NCI-H748 (cell line): ENCODE measurements around the gene MED27.

Source experiments
- DNase-seq: peaks from one replicate; lab custom pipeline; 2025; ENCODE audit not compliant: unreplicated experiment; lab: John Stamatoyannopoulos, UW

MED27 gene

DNA sequence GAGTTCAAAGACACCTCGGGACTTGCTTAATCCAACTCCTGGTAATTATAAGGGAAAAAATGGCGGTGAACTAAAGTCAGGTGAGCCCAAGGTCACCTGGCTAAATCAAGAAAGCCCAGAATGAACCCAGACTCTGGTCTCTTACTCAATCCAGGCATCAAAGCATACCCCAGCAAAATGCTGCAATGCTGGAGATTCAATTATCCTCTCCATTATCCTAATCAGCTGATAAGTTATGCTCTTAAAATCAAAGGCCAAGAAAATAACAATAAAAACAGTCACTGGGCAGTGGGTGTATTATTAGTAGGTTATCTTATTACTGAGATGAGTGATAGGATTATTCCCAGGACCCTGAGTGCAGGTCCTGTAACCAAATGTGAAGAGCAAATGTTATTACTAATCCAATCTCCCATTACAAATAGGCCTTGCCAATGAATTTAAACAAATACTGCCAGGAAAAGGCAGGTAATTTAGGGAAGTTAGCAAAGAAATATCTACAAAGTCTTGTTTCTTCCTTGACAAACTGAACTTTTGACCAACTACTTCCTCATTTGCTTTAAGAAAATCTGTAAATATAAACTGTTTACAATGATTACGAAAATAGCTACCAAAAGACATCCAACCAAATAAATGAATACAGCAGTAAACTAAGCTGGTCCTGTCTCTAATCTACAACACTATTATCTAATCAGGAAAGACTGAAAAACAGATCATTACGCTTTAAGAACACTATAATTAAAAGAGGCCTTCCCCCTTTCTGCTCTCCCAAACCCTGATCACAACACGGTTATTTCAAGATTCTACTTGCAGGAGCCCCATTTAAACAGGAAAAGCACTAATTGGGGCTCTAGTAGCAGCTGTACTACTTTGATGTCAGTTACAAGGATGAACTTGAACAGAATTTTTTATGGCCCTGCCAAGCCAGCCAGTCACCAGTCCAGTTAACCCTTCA, 103.2 kb downstream of the MED27 start:
- no peak for DNase-seq

DNA sequence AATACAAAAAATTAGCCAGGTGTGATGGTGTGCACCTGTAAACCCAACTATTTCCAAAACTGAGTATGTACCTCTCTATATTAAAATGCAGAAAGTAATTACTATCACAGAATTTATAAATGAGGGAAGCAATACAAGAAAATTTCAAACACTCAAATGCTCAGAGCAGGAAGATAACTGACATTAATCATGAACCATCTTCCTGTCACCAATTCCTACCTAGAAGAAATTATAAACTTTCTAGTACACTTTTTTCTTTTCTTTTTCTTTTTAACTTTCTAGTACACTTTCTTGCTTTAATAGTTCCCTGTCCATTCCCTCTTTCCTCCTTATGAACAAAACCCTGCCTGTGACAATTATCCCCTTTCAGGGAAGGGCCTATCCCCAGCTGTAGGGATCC, 106.8 kb downstream of the MED27 start:
- no peak for DNase-seq

DNA sequence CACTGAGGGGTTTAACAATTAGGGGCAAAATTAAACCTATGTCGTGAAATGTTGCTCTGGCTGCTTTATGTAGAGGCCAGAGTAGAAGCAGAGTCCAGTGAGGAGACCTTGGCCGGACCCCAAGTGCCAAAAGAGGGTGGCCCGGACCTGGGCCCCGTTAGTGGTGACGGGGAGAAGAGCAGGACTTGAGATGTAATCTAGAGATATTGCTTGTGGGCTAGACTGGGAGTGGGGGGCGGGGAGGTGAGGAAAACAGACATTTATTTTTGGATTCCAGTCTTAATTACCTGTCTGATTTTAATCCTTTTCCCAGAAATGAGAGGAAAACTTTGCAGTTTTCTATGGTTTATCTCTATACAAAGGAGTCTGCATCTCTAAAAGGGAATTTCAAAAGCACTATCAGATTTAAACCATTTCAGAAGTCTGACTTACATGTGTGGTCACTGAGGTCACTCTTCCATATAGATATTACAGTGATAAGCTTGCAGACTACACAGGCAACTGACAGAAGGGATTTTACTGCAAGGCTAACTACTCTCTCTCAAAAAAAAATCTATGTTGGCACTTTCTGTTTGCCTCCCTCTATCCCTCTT, 108.1 kb downstream of the MED27 start:
- no peak for DNase-seq

DNA sequence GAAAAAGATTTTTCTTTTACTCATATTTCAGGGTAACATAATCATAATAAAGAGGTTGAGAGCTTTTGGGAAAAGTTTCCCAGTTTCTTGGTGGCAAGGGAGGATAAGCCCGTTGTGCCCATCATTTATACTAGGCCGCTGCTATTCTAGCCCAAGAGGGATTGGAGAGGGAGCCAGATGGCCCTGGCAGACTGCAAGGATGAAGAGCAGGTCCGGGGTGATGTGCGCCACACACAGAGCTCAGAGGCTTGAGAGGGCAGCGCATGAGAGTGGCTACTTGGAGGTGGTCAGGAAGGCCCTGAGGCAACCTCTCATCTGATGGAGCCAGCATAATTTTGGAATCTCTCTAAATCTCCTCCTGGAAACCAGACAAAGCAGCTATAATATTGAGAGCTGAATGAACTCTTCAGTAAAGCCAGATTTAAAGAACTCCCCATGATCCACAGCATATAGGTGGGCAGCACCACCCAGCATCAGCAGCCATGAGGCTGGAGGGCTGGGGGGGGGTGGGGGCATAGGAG, 110.1 kb downstream of the MED27 start:
- DNase-seq = no peak

DNA sequence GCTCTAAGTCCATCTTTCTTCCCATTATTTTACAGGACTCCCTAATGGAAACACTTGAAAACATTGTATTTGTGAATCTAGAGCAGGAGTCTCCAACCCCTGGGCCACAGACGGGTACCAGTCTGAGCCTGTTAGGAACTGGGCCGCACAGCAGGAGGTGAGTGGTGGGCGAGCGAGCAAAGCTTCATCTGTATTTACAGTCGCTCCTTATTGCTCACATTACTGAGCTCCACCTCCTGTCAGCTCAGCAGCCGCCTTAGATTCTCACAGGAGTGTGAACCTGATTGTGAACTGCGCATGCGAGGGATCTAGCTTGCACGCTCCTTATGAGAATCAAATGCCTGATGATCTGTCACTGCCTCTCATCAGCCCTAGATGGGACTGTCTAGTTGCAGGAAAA, 111.0 kb downstream of the MED27 start:
- DNase-seq = no peak

DNA sequence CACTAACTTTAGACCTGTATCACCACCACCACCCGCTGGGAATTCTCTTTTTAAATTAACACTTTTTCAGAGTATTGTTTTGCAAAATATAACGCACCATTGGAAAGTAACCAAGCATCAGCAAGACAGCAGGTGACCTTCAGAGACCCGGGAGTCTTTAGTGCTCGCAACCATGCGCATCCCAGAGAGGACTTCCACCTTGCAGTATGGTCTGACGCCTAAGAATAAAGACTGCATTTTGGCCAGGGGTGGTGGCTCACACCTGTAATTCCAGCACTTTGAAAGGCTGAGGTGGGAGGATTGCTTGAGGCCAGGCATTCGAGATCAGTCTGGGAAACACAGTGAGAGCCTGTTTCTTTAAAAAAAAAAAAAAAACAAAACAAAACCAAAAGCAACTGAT, 113.8 kb downstream of the MED27 start:
- DNase-seq = no peak

DNA sequence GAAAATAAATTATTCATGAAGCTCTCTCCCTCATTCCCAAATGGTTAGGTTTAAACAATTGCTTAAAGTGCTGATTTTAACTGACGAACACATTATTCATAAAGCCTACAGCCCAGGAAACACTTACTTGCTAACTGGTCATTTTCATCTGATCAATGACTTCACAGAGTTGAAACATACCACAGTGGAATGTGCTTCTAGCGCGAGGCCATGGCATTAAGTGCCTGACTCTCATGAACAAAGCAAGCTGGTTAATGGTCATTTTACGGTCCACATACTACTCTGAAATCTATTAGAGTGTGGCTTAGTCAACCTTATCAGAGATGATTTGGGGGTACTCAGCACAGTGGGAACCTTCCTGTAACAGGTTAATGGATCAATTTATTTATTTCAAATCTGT, 114.6 kb downstream of the MED27 start:
- no peak for DNase-seq

DNA sequence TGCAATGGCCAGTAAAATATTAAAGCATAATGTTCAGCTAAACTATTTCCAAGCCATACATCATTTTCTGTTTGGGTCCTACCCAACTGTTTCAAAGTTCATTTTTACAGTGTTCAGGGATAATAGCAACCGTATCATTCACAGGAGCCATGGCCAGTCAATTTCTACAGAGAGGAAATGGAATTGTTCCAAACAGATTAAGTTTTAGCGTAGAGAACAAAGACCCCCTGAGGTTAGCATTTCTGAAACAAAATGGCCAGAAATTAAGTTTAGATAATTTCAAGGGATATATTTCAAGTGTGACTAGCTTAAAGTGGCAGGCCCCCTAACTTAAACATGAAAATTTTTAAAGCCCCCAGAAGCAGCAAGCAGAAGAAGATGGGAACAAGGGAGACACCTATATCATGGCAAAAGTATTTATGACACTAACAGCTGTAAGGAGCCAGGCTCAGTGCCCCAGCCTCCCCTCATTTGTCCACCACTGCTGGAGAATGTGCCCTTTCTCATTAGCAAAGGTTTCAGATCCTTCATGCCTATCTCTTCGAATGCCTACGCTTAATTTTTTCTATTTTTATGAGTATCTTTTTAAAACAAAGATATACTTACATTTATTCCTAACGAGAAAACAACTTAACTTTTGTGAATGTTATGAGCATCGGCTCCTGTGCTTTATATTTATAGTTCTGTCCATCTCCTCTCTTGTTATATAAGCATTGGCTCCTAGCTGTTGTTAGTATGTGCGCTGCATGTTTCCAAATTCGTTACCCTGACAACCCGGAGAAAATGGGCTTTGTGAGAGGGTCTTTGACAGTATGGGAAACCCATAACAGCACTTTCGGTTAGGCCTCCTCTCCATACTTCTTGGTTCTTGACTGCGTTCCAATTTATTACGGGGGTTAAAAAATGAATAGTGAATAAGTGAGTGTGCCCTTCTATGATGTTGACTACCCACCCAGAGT, 116.3 kb downstream of the MED27 start:
- DNase-seq = no peak

DNA sequence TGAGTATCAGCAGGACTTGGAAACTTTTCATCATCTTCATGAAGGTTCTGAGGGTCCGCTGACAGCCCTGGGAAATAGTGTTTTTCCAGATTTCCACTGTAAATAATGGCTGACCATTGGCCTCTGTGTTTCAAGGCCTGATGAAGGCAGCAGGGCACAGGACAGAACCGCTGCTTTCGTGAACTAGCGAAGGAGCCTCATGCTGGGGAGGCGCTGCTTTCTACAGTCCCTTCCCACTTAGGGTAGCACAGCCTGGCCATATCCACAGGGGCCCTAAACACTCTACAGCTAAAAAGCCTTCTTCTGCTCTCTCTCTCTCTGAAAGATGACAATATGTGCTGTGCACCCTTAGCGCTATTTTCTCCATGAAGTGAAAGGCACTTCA, 118.2 kb downstream of the MED27 start:
- DNase-seq = peak; percentile 8

DNA sequence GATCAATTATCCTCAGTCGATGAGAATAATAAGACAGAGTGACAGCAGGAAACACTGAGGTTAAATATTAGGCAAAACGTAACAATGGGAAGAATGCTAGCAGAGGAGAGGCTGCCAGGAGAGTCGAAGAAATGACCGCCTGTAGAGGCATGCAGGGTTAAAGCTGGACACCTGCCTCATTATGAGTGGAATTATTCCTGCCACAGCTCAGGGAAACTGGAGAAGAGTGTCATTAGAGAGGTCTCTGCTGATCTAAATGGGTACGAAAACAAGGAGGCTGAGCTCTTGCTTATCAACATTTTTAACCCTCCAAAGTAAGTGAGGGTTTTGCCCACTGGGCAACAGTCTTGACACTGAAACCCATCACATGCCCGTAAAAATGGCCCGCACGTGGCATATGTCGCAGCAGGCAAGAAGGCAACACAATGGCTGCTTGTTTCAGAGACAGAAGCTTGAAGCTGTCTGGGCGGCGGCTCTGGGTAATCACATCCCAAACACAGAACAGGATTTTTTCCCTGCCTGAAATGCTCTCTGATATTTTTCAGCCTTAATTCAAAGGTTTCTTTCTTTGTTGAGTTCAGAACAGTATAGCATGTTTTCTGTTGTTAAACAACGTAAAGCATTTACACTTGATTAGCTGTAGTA, 118.7 kb downstream of the MED27 start:
- DNase-seq = peak; percentile 81

DNA sequence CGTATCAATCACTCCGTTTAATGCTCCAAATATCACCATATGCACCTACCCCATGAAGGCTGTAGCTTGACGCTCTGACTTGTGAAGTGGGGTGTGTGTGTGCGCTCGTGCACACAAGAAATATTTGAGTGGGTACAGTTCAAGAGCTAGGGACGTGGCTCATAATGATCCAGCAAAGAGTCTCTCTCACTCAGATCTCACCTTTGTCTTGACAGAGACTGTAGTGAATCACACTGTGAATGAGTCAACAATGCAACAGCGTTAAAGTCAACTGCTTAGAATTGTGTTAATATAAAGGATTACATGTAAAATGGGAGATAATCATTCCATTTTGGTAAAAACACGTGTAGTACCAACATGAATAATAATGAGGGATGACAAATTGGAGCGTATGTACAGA, 119.4 kb downstream of the MED27 start:
- peak; percentile 46 for DNase-seq

DNA sequence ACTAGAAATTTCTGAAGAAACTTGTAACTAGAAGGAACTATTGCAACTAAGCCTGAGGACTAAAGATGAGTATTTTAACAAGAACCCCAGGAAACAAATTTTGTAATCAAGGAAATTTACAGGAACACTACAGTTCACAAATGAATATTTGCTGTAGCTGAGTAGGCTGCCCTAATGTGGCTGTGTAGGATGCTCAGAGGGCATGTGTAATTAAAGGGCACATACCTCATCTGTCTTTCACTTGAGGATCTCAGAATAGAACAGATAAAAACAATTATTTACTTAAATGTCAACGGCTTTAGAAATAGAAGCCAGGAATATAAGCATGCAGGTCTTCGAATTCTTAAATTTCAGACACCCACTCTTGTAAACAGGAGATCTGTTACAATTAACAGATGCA, 119.8 kb downstream of the MED27 start:
- DNase-seq = no peak

DNA sequence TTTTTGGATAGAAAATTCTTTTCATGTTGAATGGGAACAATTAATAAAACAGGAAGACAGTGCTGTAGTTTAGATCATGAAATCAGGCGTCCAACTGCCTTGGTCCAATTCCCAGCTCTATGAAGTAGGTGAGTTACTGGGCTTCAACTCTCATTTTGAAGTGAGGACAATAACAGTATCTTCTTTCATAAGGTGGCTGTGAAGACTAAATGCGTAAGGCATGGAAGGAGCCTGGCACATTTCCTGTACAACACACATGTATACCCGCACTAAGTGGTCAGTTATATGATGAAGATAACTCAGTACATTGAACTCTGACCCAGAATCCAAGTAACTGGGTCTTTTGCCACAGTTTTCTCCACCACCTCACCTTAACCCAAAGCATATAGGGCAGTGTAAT, 120.6 kb downstream of the MED27 start:
- no peak for DNase-seq

DNA sequence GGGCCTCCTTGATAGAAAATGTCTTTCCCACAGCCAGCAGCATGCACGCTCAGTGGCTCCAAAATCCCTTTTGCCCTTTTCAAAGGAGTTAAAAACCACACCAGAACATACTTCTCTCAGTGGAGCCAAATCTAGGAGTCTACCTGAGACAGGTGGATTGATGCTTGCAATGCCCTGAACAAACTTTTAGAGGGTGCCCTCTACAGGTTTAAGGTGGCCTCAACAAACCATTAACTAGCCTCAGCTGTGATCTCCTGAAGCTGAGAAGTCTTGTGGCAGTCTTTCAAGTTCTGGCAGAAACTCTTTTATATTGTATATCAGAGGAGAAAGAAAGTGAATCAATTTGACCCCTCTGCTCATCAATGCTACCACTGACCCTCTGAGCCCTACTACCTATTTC, 125.4 kb downstream of the MED27 start:
- DNase-seq = peak; percentile 22

DNA sequence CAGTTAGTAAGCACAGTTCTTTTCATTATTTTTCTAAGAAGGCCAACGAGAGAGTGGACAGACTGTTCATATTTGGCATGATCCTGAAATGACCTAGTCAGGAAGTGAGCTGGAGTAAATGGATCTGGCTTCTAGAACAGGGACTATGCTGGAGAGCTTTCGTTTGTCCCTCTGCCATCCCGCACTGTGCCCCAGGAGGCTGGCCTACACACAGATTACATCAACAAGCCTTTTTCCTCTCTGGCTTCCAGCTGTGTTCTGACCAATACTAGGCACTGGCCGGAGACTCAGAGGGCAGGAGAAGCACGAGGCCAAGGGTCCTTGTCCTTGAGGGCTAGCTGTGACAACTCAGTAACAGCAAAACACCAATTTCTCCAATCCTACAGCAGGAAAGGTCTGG, 127.8 kb downstream of the MED27 start:
- DNase-seq = no peak

DNA sequence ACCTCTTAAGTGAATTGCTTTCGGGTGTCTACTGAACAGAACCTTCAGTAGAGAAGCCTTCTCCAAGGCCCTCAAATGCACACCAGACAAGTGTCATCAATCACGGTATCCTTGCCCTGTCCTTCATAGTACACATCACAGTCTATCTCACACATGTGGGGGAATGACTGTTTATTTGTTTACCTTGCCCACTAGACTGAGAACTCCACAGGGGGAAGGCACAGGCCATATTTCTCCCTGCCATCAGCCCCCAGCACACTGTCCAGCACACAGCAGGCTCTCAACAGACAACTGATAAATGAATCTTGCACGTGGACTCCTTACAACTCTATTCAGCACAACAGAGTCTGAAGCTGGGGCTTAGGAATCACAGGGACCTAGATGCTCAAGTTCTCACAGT, 128.5 kb downstream of the MED27 start:
- DNase-seq = no peak

DNA sequence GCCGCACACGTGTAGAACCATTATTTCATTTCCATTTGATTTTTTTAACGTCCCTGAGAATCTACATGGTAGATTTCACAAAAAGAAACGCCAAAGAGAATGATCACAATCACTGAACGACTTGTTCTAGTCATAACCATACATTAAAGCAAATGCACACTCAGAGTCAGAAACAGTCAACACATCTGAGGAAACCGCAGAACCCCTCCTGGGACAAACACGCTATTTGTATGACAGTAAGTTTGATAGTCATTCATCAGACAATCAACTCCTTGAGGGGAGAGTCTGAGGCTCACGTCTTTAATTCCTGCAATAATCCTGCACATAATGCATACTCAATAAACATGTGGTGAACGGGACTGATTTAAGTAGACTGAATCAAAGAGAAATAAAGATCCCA, 129.2 kb downstream of the MED27 start:
- no peak for DNase-seq

DNA sequence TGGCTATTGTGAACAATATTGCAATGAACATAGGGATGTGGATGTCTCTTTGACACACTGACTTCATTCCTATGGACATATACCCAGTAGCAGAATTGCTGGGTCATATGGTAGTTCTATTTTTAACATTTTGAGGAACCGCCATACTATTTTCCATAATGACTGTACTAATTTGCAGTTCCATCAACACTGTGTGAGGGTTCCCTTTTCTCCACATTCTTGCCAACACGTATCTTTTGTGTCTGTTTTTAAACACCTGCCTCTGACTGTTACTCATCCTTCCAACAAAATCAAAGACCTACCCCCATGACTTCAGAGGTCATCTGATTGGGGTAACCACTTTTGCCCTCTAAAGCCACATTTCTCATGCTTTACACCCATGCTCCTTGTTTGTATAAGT, 133.5 kb downstream of the MED27 start:
- no peak for DNase-seq

DNA sequence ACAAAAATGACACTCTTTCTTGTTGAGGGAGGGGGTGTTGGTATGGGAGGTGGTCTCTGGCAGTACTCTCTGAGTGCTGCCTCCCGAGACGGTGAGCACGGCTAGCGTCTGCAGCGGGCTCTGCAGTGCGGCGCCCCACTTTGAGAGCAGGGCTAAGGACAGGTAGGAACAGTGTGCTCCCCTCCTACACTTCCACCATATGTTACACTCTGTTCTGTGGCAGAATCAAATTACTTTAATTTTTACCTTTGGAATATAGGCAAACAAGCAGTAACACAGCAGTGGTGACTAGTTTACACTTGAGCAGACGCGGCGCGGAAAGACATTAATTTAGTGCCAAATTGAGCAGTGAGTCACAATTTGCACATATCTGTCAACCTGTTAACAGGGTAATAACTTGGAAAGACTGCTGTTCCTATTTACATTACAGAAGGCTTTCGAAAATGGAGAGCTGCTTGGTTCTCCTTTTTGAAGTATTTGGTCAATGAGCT, 136.3 kb downstream of the MED27 start:
- DNase-seq = peak; percentile 30

DNA sequence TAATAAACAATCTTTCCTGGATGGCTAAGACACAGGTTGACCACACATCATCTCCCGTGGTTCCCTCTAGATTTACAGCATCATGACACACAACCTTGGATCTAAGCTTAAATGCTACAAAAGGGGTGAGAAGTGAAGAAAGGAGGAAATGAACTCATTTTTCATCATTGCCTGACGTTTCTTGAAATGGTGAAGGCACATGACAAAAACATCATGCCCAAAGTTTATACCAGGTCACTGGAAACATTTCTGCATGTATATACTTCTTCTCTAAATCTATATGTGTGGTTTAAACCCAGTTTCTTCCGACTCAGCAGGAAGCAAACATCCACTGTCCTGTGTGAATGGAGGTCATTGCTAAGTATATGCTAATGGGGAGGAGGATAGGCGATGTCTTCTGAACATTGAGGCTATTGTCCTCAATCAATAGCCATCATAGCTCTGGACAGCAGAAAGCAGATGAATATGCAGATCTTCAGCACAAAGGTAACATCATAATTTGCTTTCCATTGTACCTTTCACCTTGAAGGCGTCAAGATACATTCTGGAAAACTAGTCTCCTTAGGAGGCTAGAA, 137.4 kb downstream of the MED27 start:
- no peak for DNase-seq
